Left lung (tissue), 10 donors: ENCODE measurements around the gene HOXA6. TPM values are rescaled to one million over a fixed set of nuclear protein-coding genes. Genes with fewer than 3 reads are reported as not detected.
A peak's percentile ranks its signal among the peaks of the same experiment; 100 is the strongest.

Experiments
- ATAC-seq: fragments of 200-7000 bp; cut with Tn5 transposase; one replicate; pipeline ENCODE4 v1.9.1; 2020; ENCODE audit warnings: moderate library complexity
- DNase-seq, 4 donors: peaks; one replicate each; pipeline ENCODE4 v3.0.0-alpha.2; 2013 to 2020
- H3K27ac ChIP-seq, 2 donors: fragments of 200-600 bp; sonication (generic) in 1 of 2; one replicate each; pipeline versions ENCODE4 v1.5.0 to v1.8.0; 2020 to 2021
- H3K27me3 ChIP-seq, 2 donors: fragments of 200-600 bp; sonication (generic) in 1 of 2; one replicate each; pipeline versions ENCODE4 v1.5.0 to v1.8.0; 2020 to 2021
- H3K36me3 ChIP-seq, 2 donors: fragments of 200-600 bp; sonication (generic) in 1 of 2; one replicate each; pipeline versions ENCODE4 v1.5.0 to v1.8.0; 2020 to 2021
- H3K4me1 ChIP-seq, 2 donors: fragments of 200-600 bp; one replicate each; pipeline ENCODE4 v1.8.0; 2021
- H3K4me3 ChIP-seq, 2 donors: fragments of 200-600 bp; sonication (generic) in 1 of 2; one replicate each; pipeline versions ENCODE4 v1.5.0 to v1.8.0; 2020 to 2021; ENCODE audit warnings: mild to moderate bottlenecking in 1 of 2
- H3K9me3 ChIP-seq, 2 donors: fragments of 200-600 bp; sonication (generic) in 1 of 2; one replicate each; pipeline versions ENCODE4 v1.5.0 to v1.8.0; 2020 to 2021
- intact Hi-C, 2 donors: fragments of 100-400 bp; cut with DNase I; formaldehyde crosslinking; loops; one replicate each; pipeline versions ENCODE4 v1.11.2 to v1.14.2; 2022
- polyA plus RNA-seq, 6 donors: library from polyadenylated mRNA; unstranded; fragments of 120-200 nt; gene quantifications; one replicate each; pipeline ENCODE4 v1.2.1, GENCODE V29; 2013; ENCODE audit not compliant: insufficient read length in 6 of 6
- total RNA-seq, 2 donors: library from RNA; stranded (reverse); fragmentation: NEBNext Ultra II Directional; extraction: Animal tissue kit (Norgen Biotek cat#: 25700); gene quantifications; one replicate each; pipeline ENCODE4 v1.2.1, GENCODE V29; 2021
- TF ChIP-seq, protein P1 (sequence below), 2 donors: fragments of 200-600 bp; sonication (generic) in 1 of 2; IDR thresholded peaks; one replicate each; pipeline versions ENCODE4 v1.5.0 to v1.8.0; 2021; ENCODE audit warnings: antibody characterized with exemption in 2 of 2
- donor health status: DM: no; HTN: yes; CAD: no.
- donor health status: DM: no; HTN: no; CAD: no.

Gene HOXA6
- total and polyA plus RNA-seq, 8 donors = 3.5 to 16.2 (median 14.2) TPM

DNA sequence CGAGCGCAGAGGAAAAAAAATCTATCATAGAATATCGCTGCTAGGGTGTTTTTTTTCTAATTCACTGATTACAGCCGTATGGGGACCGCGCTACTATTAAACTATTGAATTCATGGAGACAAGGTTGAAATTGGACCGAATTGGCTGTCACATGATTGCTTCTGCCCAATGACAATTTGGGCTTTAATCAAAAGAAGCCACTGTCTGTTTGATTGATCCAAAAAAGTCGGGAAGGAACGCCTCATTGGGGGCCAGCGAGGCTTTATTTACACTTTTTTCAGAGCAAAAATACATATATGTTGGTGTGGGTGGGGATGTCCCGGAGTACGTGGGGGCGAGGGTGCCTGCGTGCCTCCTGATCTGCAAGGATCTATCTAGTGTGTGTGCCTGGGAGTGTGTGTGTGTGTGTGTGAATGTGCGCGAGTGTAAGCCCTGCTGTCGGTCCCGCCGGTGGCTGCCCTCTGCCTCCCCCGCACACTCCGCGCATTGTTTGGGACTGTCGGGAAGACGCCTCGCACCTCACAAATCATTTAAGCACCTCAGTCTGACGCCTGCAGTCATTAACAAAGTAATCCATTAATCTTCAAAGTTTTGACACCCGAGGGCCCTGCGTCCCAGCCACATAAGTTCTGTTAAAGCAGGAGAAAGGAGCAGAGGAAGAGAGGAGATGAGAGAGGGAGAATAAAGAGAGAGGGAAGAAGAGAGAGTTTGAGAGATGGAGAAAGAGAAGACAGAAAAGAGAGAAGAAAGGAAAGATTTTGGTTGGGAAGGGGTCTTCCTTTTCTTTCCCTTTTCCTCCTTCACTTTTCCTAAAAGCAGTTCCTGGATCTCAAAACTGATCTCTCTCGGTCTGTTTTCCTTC, 44.8 kb downstream of the HOXA6 start, which contains the start of gene HOXA2:
HOXA2 (minus strand) TSS at position 103 of the 862 bp plus-strand sequence. CDS start 183 bp downstream, outside the sequence.
- TF ChIP-seq, protein P1, sequence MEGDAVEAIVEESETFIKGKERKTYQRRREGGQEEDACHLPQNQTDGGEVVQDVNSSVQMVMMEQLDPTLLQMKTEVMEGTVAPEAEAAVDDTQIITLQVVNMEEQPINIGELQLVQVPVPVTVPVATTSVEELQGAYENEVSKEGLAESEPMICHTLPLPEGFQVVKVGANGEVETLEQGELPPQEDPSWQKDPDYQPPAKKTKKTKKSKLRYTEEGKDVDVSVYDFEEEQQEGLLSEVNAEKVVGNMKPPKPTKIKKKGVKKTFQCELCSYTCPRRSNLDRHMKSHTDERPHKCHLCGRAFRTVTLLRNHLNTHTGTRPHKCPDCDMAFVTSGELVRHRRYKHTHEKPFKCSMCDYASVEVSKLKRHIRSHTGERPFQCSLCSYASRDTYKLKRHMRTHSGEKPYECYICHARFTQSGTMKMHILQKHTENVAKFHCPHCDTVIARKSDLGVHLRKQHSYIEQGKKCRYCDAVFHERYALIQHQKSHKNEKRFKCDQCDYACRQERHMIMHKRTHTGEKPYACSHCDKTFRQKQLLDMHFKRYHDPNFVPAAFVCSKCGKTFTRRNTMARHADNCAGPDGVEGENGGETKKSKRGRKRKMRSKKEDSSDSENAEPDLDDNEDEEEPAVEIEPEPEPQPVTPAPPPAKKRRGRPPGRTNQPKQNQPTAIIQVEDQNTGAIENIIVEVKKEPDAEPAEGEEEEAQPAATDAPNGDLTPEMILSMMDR (IDR thresholded peaks at IDR 0.05) = no peak
- Histone ChIP-seq H3K4me1 (peaks cover 14 to 51% of the 10 kb centered on the region in 2 donors), H3K36me3 (peaks cover 0 to 6% of the 10 kb centered on the region in 2 donors), H3K9me3 (no peaks in the 10 kb centered on the region), H3K4me3 (peak within 1 kb of the TSS; percentile 24 to 33), H3K27ac (peak within 1 kb of the TSS; percentile 70 to 90), H3K27me3 (peaks cover 35 to 100% of the 10 kb centered on the region in 2 donors)
- intact Hi-C loops = no loop called here
- ATAC-seq (peak; percentile 16), DNase-seq (peak in 2 of 4 donors; percentile 83 to 86)

- ATAC-seq (no peak), DNase-seq (peak in 1 of 4 donors; percentile 80)
- Histone ChIP-seq H3K36me3 (peaks cover 0 to 6% of the 10 kb centered on the region in 2 donors), H3K27me3 (peaks cover 35 to 100% of the 10 kb centered on the region in 2 donors), H3K9me3 (no peaks in the 10 kb centered on the region), H3K27ac (peak overlapping the region; percentile 70 to 90), H3K4me3 (peak overlapping the region; percentile 24 to 33), H3K4me1 (peaks cover 14 to 58% of the 10 kb centered on the region in 2 donors)
- TF ChIP-seq, protein P1 (IDR thresholded peaks at IDR 0.05) = no peak
- intact Hi-C loops = no loop called here
Measured at GRCh38 chr7:27101957-27102580, 45.5 kb downstream of the HOXA6 start.

DNA sequence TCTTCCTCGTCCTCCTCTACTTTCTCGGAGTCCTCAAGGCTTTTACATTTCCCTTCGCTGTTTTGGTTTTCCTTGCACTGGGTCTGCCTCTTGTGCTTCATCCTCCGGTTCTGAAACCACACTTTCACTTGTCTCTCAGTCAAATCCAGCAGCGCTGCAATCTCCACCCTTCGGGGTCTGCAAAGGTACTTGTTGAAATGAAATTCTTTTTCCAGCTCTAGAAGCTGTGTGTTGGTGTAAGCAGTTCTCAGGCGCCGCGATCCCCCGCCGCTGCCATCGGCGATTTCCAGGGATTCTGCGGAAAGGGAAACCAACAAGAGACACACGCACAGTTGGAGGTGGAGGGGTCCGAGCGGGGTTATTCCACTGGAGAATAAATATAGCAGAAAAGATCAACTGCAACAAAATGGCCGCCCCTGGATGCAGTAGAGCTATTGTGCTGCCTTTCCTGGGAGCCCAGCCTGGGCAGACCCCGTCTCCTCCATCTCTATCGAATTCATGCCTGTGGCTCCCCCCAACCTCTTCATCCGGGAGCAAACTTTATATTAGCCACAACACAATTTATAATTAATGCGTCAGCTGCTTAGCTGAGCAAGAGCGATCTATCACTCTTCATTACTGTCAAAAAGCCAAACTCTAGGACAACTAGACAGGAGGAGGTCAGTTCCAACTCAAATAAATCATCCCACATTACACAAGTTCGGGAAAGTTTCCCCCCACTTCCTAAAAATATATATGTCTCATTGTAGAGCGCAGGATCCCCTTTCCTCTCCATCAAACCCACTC, 46.2 kb downstream of the HOXA6 start:
- H3K36me3 ChIP-seq = peaks cover 0 to 6% of the 10 kb centered on the region in 2 donors
- DNase-seq = peak in 2 of 4 donors; percentile 88 to 90
- H3K27ac ChIP-seq = peak overlapping the region; percentile 70 to 90
- peaks cover 30 to 100% of the 10 kb centered on the region in 2 donors for H3K27me3 ChIP-seq
- ATAC-seq = no peak
- no peaks in the 10 kb centered on the region for H3K9me3 ChIP-seq
- TF ChIP-seq, protein P1 (IDR thresholded peaks at IDR 0.05) = no peak
- H3K4me3 ChIP-seq = peak overlapping the region; percentile 24 to 33
- intact Hi-C loops = no loop called here
- peaks cover 8 to 59% of the 10 kb centered on the region in 2 donors for H3K4me1 ChIP-seq

- peaks cover 0 to 6% of the 10 kb centered on the region in 2 donors for H3K36me3 ChIP-seq
- intact Hi-C loops = no loop called here
- ATAC-seq = no peak
- H3K27me3 ChIP-seq = peaks cover 23 to 100% of the 10 kb centered on the region in 2 donors
- H3K27ac ChIP-seq = peak overlapping the region; percentile 70 to 90
- peak overlapping the region; percentile 24 to 33 for H3K4me3 ChIP-seq
- H3K9me3 ChIP-seq = no peaks in the 10 kb centered on the region
- peaks cover 8 to 54% of the 10 kb centered on the region in 2 donors for H3K4me1 ChIP-seq
- DNase-seq = no peak
- TF ChIP-seq, protein P1 (IDR thresholded peaks at IDR 0.05) = no peak
Measured at GRCh38 chr7:27100694-27101170, 46.8 kb downstream of the HOXA6 start.
